Small intestine (tissue), 16 donors: ENCODE measurements around the gene BRD3. TPM values are rescaled to one million over a fixed set of nuclear protein-coding genes. Genes with fewer than 3 reads are reported as not detected.
"Not testable (repeated sequence)": the region's sequence is repeated elsewhere in the genome, so short reads cannot be mapped to it uniquely, and the experiment has no call there.

Experiments used
- DNase-seq, 2 donors: peaks; one replicate each; pipeline versions ENCODE4 v3.0.0 to v3.0.0-alpha.2; 2013
- FAIRE-seq: peaks from 2 replicates; lab custom pipeline; 2012; peaks lifted over from hg19 to GRCh38; lab: Jason Lieb, UNC
- H3K27ac ChIP-seq, 3 donors: one replicate each; pipeline ENCODE4 v1.5.1; 2013; ENCODE audit warnings: low read length in 2 of 3, mild to moderate bottlenecking in 2 of 3, control low read depth in 1 of 3, inconsistent platforms in 1 of 3, low read depth in 1 of 3, moderate library complexity in 1 of 3
- H3K27me3 ChIP-seq, 3 donors: one replicate each; pipeline ENCODE4 v1.6.1; 2013; ENCODE audit warnings: low read length in 3 of 3, inconsistent platforms in 1 of 3; ENCODE audit not compliant: control insufficient read depth in 3 of 3, insufficient read depth in 3 of 3
- H3K36me3 ChIP-seq, 3 donors: one replicate each; pipeline ENCODE4 v1.6.1; 2013; ENCODE audit warnings: low read length in 3 of 3, inconsistent platforms in 1 of 3, low read depth in 1 of 3, mild to moderate bottlenecking in 1 of 3, moderate library complexity in 1 of 3; ENCODE audit not compliant: control insufficient read depth in 3 of 3, insufficient read depth in 2 of 3
- H3K4me1 ChIP-seq, 3 donors: one replicate each; pipeline ENCODE4 v1.6.1; 2013; ENCODE audit warnings: low read length in 2 of 3, inconsistent platforms in 1 of 3, low read depth in 1 of 3, mild to moderate bottlenecking in 1 of 3, moderate library complexity in 1 of 3; ENCODE audit not compliant: control insufficient read depth in 3 of 3, insufficient read depth in 2 of 3
- H3K4me3 ChIP-seq, 3 donors: one replicate each; pipeline ENCODE4 v1.5.1; 2013; ENCODE audit warnings: low read length in 3 of 3, control low read depth in 1 of 3, inconsistent platforms in 1 of 3, low read depth in 1 of 3, mild to moderate bottlenecking in 1 of 3, moderate library complexity in 1 of 3
- H3K9me3 ChIP-seq, 2 donors: one replicate each; pipeline ENCODE4 v1.6.1; 2013; ENCODE audit warnings: low read depth in 1 of 2, low read length in 1 of 2; ENCODE audit not compliant: control insufficient read depth in 2 of 2, insufficient read depth in 1 of 2
- WGBS, 3 donors: extraction: QIAGEN DNeasy Blood & Tissue Kit; methylation state at CpG; one replicate each; pipeline ENCODE4 v1.1.7; 2013; 5-methylcytosine and 5-hydroxymethylcytosine counted together
- long read RNA-seq, 10 donors: transcript quantifications; one replicate each; lab custom pipeline, GENCODE V29; 2026
- polyA plus RNA-seq, 4 donors: library from polyadenylated mRNA; stranded (reverse) in 3 of 4; unstranded in 1 of 4; fragments of 200-250 nt in 3 of 4; fragments of 120-200 nt in 1 of 4; gene quantifications; one replicate each; pipeline versions ENCODE4 v1.2.1 to v1.2.3, GENCODE V29; 2013
- donor health status: healthy with polysubstance abuse.
- donor health status: control.
- donor health status: control.
- donor health status: Bipolar disorder and iron deficiency.
- donor health status: healthy.

Gene BRD3
- 10 to 100 TPM in 2 of 4 donors, 1 to 10 TPM in 2; 4.3 to 23.9 (median 8.5) TPM for polyA plus RNA-seq
- long read RNA-seq, donor 1, result 0 reads
- long read RNA-seq, donor 2, result 0 reads
- long read RNA-seq, donor 3, result 0 reads
- long read RNA-seq, donor 4, result 0 reads
- long read RNA-seq, donor 5, result 0 reads
- long read RNA-seq, donor 6, result 0 reads
- long read RNA-seq, donor 7, result 0 reads
- long read RNA-seq, donor 8, result 0 reads
- long read RNA-seq, donor 9, result 0 reads
- long read RNA-seq, donor 10, partial matches to known transcripts, result 0 of 1 reads
- long read RNA-seq, donor 10, other reads (novel, unspliced or antisense), result 0 of 1 reads

DNA sequence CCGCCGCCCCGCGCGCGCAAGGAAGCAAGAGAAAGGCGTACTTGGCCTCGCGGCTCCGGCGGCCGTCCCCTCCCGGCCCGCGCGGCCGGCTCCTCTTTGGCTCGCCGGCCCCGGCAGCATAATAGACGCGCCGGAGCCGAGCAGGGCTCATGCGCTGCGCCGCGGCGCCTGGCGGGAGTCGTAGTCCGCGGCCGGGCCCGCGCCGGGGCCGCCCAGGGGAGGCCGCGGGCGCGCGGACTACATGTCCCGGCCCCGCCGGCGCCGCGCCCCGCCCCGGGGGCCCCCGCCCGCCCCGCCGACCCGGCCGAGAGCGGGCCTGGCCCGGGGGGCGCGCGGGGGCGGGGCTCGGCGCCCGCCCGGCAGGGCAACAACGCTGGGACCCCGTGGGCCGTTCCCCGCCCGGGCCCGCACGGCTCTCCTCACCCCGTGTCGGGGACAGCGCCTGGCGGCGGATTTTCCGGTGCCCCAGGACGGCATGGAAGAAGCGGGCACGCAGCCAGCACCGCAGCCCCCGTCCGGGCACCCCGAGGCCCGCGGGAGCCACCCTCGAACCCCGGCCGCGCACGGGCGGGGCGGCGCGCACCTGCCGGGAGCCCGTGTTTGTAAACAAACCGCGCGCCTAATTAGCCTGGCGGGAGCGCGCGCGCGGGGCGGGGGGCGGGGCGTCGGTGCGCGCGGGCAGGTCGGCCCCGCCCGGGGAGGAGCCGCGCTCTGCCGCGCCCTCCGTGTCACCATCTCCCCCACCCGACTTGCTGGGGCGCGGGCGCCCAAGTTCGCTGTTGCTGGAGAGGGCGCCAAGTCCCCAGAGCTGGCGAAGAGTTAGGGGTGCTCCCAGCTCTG is at the start of gene BRD3:
TSS of gene BRD3 (minus strand) at position 123 of the 840 bp plus-strand sequence. CDS start 14,549 bp downstream, outside the sequence.
- DNase-seq (peak; percentile 88 to 94), FAIRE-seq (no peak)
- Histone ChIP-seq H3K9me3 (no peaks in the 10 kb centered on the region), H3K4me1 (peaks cover 4 to 24% (median 6%) of the 10 kb centered on the region in 3 donors), H3K4me3 (peak within 1 kb of the TSS; percentile 68 to 92 (median 87)), H3K27me3 (peaks cover 0 to 18% (median 0%) of the 10 kb centered on the region in 3 donors), H3K27ac (peak within 1 kb of the TSS; percentile 91 to 98 (median 94)), H3K36me3 (peaks cover 0 to 21% (median 0%) of the 10 kb centered on the region in 3 donors)
- 0 to 1% (median 0%) methylated on average over 30 to 131 of the region's 131 CpGs for WGBS, 3 donors

DNA sequence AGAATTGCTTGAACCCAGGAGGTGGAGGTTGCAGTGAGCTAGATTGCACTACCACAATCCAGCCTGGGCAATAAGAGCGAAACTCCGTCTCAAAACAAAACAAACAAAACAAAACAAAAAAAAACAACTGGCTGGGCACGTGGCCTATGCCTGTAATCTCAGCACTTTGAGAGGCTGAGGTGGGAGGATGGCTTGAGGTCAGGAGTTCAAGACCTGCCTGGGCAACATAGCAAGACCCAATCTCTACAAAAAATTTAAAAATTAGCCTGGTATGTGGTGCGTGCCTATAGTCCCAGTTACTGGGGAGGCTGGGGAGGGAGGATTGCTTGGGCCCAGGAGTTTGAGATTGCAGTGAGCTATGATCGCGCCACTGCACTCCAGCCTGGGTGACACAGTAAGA is 44.7 kb upstream of the BRD3 start:
- Histone ChIP-seq H3K4me3 (no peak overlapping the region), H3K9me3 (no peaks in the 10 kb centered on the region), H3K27ac (no peak overlapping the region), H3K27me3 (no peaks in the 10 kb centered on the region), H3K36me3 (no peaks in the 10 kb centered on the region), H3K4me1 (no peaks in the 10 kb centered on the region)
- 84 to 87% (median 84%) methylated on average over 6 of the region's 6 CpGs for WGBS, 3 donors
- FAIRE-seq (no peak), DNase-seq (no peak)

DNA sequence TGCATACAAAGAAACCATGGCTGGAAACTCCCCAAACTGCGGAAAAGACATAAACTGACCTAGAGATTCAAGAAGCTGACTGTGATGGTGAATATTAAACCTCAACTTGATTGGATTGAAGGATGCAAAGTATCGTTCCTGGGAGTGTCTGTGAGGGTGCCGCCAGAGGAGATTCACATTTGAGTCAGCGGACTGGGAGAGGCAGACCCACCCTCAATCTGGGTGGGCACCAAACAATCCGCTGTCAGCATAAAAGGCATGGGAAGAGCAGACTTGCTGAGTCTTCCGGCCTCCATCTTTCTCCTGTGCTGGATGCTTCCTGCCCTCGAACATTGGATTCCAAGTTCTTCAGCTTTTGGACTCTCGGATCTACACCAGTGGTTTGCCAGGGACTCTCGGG is 43.2 kb upstream of the BRD3 start:
- Histone ChIP-seq H3K9me3 (no peaks in the 10 kb centered on the region), H3K4me1 (no peaks in the 10 kb centered on the region), H3K27me3 (no peaks in the 10 kb centered on the region), H3K27ac (no peak overlapping the region), H3K36me3 (no peaks in the 10 kb centered on the region), H3K4me3 (no peak overlapping the region)
- DNase-seq (no peak), FAIRE-seq (no peak)
- 64 to 78% (median 74%) methylated on average over 9 of the region's 9 CpGs for whole genome bisulfite sequencing, 3 donors

DNA sequence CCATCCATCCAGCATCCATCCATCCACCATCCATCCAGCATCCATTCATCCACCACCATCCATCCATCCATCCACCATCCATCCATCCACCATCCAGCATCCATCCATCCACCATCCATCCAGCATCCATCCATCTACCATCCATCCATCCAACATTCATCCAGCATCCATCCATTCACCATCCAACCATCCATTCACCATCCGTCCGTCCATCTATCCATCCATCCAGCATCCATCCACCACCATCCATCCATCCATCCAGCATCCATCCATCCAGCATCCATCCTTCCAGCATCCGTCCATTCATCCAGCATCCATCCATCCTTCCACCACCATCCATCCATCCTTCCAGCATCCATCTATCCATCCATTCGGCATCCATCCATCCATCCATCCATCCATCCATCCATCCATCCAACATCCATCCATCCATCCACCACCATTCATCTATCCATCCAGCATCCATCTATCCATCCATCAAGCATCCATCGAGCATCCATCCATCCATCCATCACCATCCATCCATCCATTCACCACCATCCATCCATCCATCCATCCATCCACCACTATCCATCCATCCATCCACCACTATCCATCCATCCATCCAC is 35.7 kb upstream of the BRD3 start:
- Histone ChIP-seq H3K27me3 (no peaks in the 10 kb centered on the region), H3K36me3 (no peaks in the 10 kb centered on the region), H3K27ac (no peak overlapping the region), H3K4me3 (no peak overlapping the region), H3K9me3 (no peaks in the 10 kb centered on the region), H3K4me1 (no peaks in the 10 kb centered on the region)
- FAIRE-seq (no peak), DNase-seq (no peak)
- WGBS, 3 donors, result 70 to 88% (median 71%) methylated on average over 5 of the region's 5 CpGs

DNA sequence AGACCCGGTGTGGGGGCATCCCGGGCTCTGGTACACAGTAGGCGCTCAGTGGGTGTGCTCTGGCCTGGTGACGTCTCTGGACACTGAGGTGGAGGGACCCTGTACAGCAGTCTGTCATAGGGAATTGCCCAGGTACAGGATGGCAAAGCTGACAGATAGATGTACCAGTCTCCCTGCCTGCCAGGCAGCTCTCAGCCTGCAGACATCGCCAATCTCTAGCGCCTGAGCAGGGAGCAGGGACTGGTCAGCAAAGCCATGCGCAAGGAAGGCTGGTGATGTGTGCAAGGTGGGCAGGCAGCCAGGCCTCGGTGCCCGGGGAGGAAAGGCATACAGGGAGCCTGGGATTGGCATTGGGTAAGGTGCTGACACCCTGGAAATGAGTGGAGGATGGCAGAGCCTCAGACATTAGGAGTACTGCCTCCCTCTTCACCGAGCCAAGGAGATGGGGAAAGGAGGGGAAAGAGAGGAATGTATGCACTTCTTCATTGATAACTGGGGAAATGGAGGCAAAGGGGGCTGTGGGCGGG is 33.9 kb upstream of the BRD3 start:
- Histone ChIP-seq H3K27ac (no peak overlapping the region), H3K4me3 (no peak overlapping the region), H3K27me3 (no peaks in the 10 kb centered on the region), H3K9me3 (no peaks in the 10 kb centered on the region), H3K36me3 (no peaks in the 10 kb centered on the region), H3K4me1 (no peaks in the 10 kb centered on the region)
- WGBS, 3 donors, result 62 to 80% (median 65%) methylated on average over 11 of the region's 11 CpGs
- FAIRE-seq (no peak), DNase-seq (no peak)

DNA sequence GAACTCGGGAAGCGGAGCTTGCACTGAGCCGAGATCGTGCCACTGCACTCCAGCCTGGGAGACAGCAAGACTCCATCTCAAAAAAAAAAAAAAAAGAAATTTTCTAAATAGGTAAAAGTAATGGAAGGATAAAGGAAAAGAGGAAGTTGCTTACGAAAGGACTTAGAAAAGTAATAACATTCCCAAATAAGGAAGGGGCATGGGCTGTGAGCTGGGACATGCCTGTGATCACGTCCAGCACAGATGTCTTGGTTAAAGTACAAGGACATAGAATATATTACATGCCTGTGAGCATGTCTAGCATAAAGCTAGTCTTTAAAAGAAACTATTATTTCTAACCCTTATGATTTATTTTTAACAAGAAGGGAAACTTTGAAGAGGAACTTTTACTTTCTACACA is 33.3 kb upstream of the BRD3 start:
- not testable (repeated sequence) for H3K27me3 ChIP-seq, FAIRE-seq, H3K36me3 ChIP-seq, H3K27ac ChIP-seq, H3K9me3 ChIP-seq, H3K4me1 ChIP-seq, H3K4me3 ChIP-seq
- 58 to 66% (median 61%) methylated on average over 6 of the region's 6 CpGs for WGBS, 3 donors
- peak in 1 of 2 donors; percentile 21 for DNase-seq

DNA sequence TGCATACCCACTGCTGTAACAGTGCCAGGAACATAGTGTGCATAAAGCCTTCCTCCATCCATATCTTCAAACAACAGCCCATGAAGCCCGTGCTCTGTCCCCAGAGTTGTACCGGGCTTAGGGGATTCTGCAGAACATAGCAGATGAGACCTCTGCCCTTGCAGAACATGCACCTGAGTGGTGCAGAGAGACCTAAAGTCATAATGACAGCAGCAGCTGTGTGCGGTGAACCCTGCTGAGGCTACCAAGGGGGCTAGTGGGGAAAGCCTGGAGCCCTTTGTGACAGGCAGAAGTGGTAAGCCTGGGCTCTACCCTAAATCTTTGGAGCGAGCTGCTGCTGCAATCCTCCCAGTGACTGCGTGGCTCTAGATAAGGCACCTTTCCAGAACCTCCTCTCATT is 32.2 kb upstream of the BRD3 start:
- DNase-seq, result no peak

DNA sequence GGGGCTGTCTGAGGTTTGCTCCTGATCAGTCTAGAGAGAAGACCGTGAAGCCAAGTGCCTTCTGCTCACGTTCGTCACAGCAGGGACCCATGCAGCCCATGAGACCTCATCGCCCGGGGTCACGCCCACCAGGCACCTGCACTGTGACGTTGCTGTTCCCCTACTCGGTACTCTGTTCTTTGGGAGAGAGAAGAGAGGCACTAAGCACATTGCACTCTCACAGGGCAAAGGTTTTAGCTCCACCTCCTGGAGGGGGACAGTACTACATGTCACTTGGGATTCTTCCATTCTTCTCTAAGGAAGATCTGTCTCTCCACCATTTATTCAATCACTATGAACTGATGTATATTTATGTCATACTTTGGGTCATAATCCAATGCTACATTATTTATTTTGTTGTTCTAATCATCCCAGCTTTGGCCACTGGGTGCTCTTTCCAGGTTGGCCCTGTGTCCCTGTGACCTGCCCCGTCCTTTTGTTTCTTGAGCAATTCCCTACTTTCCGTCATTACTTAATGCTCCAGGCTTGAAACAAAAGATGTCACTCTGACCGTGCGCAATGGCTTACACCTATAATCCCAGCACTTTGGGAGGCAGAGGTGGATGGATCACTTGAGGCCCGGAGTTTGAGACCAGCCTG is 31.4 kb upstream of the BRD3 start:
- WGBS, 3 donors, result 32 to 46% (median 37%) methylated on average over 13 of the region's 13 CpGs
- no peak overlapping the region for H3K4me3 ChIP-seq
- H3K27ac ChIP-seq, result no peak overlapping the region
- no peaks in the 10 kb centered on the region for H3K4me1 ChIP-seq
- no peak for FAIRE-seq
- H3K9me3 ChIP-seq, result no peaks in the 10 kb centered on the region
- peaks cover 0 to 2% (median 0%) of the 10 kb centered on the region in 3 donors for H3K36me3 ChIP-seq
- no peaks in the 10 kb centered on the region for H3K27me3 ChIP-seq
- peak; percentile 59 to 66 for DNase-seq

More for the DNA sequence above, 32.2 kb upstream of the BRD3 start:
- no peaks in the 10 kb centered on the region for H3K9me3 ChIP-seq
- H3K36me3 ChIP-seq, result peaks cover 0 to 2% (median 0%) of the 10 kb centered on the region in 3 donors
- H3K4me1 ChIP-seq, result no peaks in the 10 kb centered on the region
- WGBS, 3 donors, result 86 to 90% (median 88%) methylated on average over 5 of the region's 5 CpGs
- FAIRE-seq, result no peak
- H3K4me3 ChIP-seq, result no peak overlapping the region
- no peaks in the 10 kb centered on the region for H3K27me3 ChIP-seq
- H3K27ac ChIP-seq, result no peak overlapping the region
